ENCODE results near the gene RUNX3.

The RUNX3 gene

GRCh38 chr1:24860841-24861240 lies 69.2 kb downstream of the RUNX3 start:
- no peak for DNase-seq

- DNase-seq: no peak
Measured at GRCh38 chr1:24859063-24860010, 70.7 kb downstream of the RUNX3 start.

GRCh38 chr1:24858277-24858676 lies 71.8 kb downstream of the RUNX3 start:
- no peak for DNase-seq

- no peak for DNase-seq
Measured at GRCh38 chr1:24857507-24858133, 72.5 kb downstream of the RUNX3 start.

GRCh38 chr1:24856787-24857506 lies 73.1 kb downstream of the RUNX3 start:
- DNase-seq: peak; percentile 43

GRCh38 chr1:24855474-24855873 lies 74.6 kb downstream of the RUNX3 start:
- DNase-seq: no peak

- no peak for DNase-seq
Measured at GRCh38 chr1:24853649-24854048, 76.4 kb downstream of the RUNX3 start.

GRCh38 chr1:24850328-24850920 lies 79.7 kb downstream of the RUNX3 start:
- no peak for DNase-seq

GRCh38 chr1:24849672-24850295 lies 80.3 kb downstream of the RUNX3 start:
- peak; percentile 31 for DNase-seq
